Lower leg skin (tissue), 3 donors: ENCODE data around the gene GRAMD4.
"Not testable (repeated sequence)": the region's sequence is repeated elsewhere in the genome, so short reads cannot be mapped to it uniquely, and the experiment has no call there.

Experiments used
- CTCF ChIP-seq, 3 donors: fragments of 450-650 bp; IDR thresholded peaks; one replicate each; pipeline ENCODE4 v1.5.1; 2016; ENCODE audit warnings: antibody characterized with exemption in 3 of 3, mild to moderate bottlenecking in 3 of 3, moderate library complexity in 2 of 3
- POLR2A ChIP-seq, 2 donors: fragments of 450-650 bp; IDR thresholded peaks; one replicate each; pipeline ENCODE4 v1.6.1; 2016 to 2017; ENCODE audit warnings: antibody characterized with exemption in 2 of 2, mild to moderate bottlenecking in 1 of 2, moderate library complexity in 1 of 2

GRCh38 chr22:46648225-46648820 lies 28.1 kb downstream of the GRAMD4 start:
- TF ChIP-seq CTCF, POLR2A (IDR thresholded peaks at IDR 0.05): not testable (repeated sequence)
